HG03432 (cell line): ENCODE data around the gene RNF113A.
"Not testable (repeated sequence)": the region's sequence is repeated elsewhere in the genome, so short reads cannot be mapped to it uniquely, and the experiment has no call there.

Experiments used
- ATAC-seq: cut with Tn5 transposase; IDR thresholded peaks from one replicate; pipeline ENCODE4 v1.9.1; 2021; ENCODE audit warnings: mild to moderate bottlenecking, moderate library complexity; ENCODE audit not compliant: unreplicated experiment

RNF113A gene

GRCh38 chrX:119871599-119872395 is at the start of gene RNF113A, which contains the start of gene NDUFA1:
TSS of gene RNF113A (minus strand) at chrX:119871733. CDS start at chrX:119871613, 120 bp downstream.
TSS of gene NDUFA1 (plus strand) at chrX:119871832. CDS start at chrX:119871912, 80 bp downstream.
- ATAC-seq, result peak; percentile 96

- no peak for ATAC-seq
Observed at GRCh38 chrX:119919835-119920585, 48.5 kb upstream of the RNF113A start.

GRCh38 chrX:119917877-119918276 is 46.3 kb upstream of the RNF113A start:
- ATAC-seq, result no peak

GRCh38 chrX:119916310-119916709 is 44.8 kb upstream of the RNF113A start:
- no peak for ATAC-seq

- no peak for ATAC-seq
Observed at GRCh38 chrX:119900976-119901375, 29.4 kb upstream of the RNF113A start.

GRCh38 chrX:119899125-119899524 is 27.6 kb upstream of the RNF113A start:
- ATAC-seq, result no peak

GRCh38 chrX:119895843-119896326 is 24.4 kb upstream of the RNF113A start, which contains the start of gene AKAP14:
TSS of gene AKAP14 (plus strand) at chrX:119895893. CDS start at chrX:119903224, 7,331 bp downstream.
- no peak for ATAC-seq

GRCh38 chrX:119891961-119892692 is 20.6 kb upstream of the RNF113A start:
- not testable (repeated sequence) for ATAC-seq

- not testable (repeated sequence) for ATAC-seq
Observed at GRCh38 chrX:119890626-119891025, 19.1 kb upstream of the RNF113A start.

- ATAC-seq, result peak; percentile 87
Observed at GRCh38 chrX:119887721-119888425, 16.3 kb upstream of the RNF113A start.

- no peak for ATAC-seq
Observed at GRCh38 chrX:119885554-119886428, 14.3 kb upstream of the RNF113A start.

GRCh38 chrX:119880552-119881437 is 9.3 kb upstream of the RNF113A start:
- peak; percentile 74 for ATAC-seq

GRCh38 chrX:119880076-119880475 is 8.5 kb upstream of the RNF113A start:
- ATAC-seq, result no peak

- ATAC-seq, result no peak
Observed at GRCh38 chrX:119878740-119879139, 7.2 kb upstream of the RNF113A start.

- peak; percentile 49 for ATAC-seq
Observed at GRCh38 chrX:119871245-119871598, 311 bp downstream of the RNF113A start.

- peak; percentile 17 for ATAC-seq
Observed at GRCh38 chrX:119870626-119871131, 854 bp downstream of the RNF113A start.

- no peak for ATAC-seq
Observed at GRCh38 chrX:119853444-119853843, 18.1 kb downstream of the RNF113A start.
